DOHH2 (cell line): Measurements from ENCODE around the gene GABBR1.
"Not testable (repeated sequence)": the region's sequence is repeated elsewhere in the genome, so short reads cannot be mapped to it uniquely, and the experiment has no call there.

ENCODE experiments used
- H3F3A ChIP-seq: fragments of 200-600 bp; sonication (generic), shearing (Covaris generic); 2 replicates; pipeline ENCODE4 v1.6.0; 2016; ENCODE audit warnings: antibody characterized with exemption, mild to moderate bottlenecking; ENCODE audit not compliant: control insufficient read depth, insufficient read depth
- H3K27ac ChIP-seq: fragments of 200-600 bp; sonication (generic); 2 replicates; pipeline ENCODE4 v1.5.1; 2014; ENCODE audit warnings: low read depth, mild to moderate bottlenecking, low read length, moderate library complexity
- H3K27me3 ChIP-seq: fragments of 200-600 bp; sonication (generic); 2 replicates; pipeline ENCODE4 v1.6.1; 2014; ENCODE audit warnings: mild to moderate bottlenecking, low read length, mixed read lengths; ENCODE audit not compliant: control insufficient read depth
- H3K36me3 ChIP-seq: fragments of 200-600 bp; sonication (generic); 2 replicates; pipeline ENCODE4 v1.6.1; 2014; ENCODE audit warnings: mild to moderate bottlenecking, low read length, moderate library complexity, mixed read lengths; ENCODE audit not compliant: control insufficient read depth
- H3K4me1 ChIP-seq: fragments of 200-600 bp; sonication (generic); 2 replicates; pipeline ENCODE4 v1.6.1; 2014; ENCODE audit warnings: mild to moderate bottlenecking, low read length, mixed read lengths; ENCODE audit not compliant: control insufficient read depth
- H3K4me2 ChIP-seq: fragments of 200-600 bp; sonication (generic); 2 replicates; pipeline ENCODE4 v1.6.0; 2014; ENCODE audit warnings: mild to moderate bottlenecking, low read length, moderate library complexity
- H3K4me3 ChIP-seq: fragments of 200-600 bp; sonication (generic); 2 replicates; pipeline ENCODE4 v1.5.1; 2014; ENCODE audit warnings: mild to moderate bottlenecking, low read length, mixed read lengths
- H3K79me2 ChIP-seq: fragments of 200-600 bp; sonication (generic); 2 replicates; pipeline ENCODE4 v1.6.1; 2014; ENCODE audit warnings: mild to moderate bottlenecking, low read length, mixed read lengths; ENCODE audit not compliant: control insufficient read depth
- H3K9me2 ChIP-seq: fragments of 200-600 bp; sonication (generic); replicated peaks from 2 replicates; pipeline ENCODE4 v1.6.1; 2014; ENCODE audit warnings: mild to moderate bottlenecking, low read length, mixed read lengths; ENCODE audit not compliant: control insufficient read depth
- H3K9me3 ChIP-seq: fragments of 200-600 bp; sonication (generic); 2 replicates; pipeline ENCODE4 v1.6.1; 2014; ENCODE audit warnings: antibody characterized with exemption, low read length, mixed read lengths; ENCODE audit not compliant: control insufficient read depth, insufficient read depth
- H4K20me1 ChIP-seq: fragments of 200-600 bp; sonication (generic); 2 replicates; pipeline ENCODE4 v1.6.0; 2014; ENCODE audit warnings: low read depth, mild to moderate bottlenecking, antibody characterized with exemption, low read length, moderate library complexity; ENCODE audit not compliant: control insufficient read depth, insufficient read depth
- EZH2phosphoT487 ChIP-seq: fragments of 200-600 bp; sonication (generic); IDR thresholded peaks from 2 replicates; pipeline ENCODE4 v1.6.1; 2017; ENCODE audit warnings: borderline replicate concordance, mild to moderate bottlenecking, antibody characterized with exemption, low read length, moderate library complexity, mixed read lengths
- TF ChIP-seq, protein P1 (sequence below): fragments of 200-600 bp; sonication (generic); IDR thresholded peaks from one replicate; pipeline ENCODE4 v1.5.1; 2014; ENCODE audit warnings: antibody characterized with exemption, mild to moderate bottlenecking, low read depth, low read length; ENCODE audit not compliant: poor library complexity, severe bottlenecking

GABBR1 gene

DNA sequence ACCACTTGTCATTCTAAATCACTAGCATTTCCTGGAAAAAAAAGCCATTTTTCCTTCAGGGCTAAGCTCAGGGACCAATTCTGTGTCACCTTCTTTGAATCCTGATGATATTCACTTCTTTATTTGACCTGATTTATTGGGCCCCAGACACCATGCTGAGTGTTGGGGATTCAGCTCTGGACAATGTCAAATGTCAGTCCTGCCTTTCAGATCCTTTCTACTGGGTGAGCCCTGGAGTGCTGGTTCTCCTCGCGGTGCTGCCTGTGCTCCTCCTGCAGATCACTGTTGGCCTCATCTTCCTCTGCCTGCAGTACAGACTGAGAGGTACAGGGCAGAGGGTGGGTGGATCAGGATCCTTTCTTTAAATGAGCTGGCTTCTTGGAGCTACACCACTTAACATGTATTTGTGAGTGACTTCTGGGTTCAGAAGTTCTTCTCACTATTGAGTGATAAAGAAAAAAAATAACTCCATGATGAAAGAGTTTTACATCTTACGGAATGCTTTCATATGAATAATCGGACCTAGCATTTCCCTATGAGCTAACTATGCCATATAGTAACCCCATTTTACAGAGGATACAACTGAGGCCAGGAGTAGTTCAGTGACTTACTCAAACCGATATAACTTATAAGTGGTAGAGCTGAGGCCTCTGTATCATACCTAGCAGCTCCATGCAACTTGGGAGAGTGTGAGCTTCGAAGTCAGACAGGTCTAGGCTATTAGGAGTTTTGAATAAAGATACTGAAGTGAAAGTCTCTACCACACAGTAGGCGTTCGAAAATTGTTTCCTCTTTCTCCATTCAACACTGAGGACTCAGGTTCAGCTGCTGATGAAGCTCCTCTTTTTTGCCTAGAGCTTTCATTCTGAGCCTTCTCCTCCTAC, 33.2 kb upstream of the GABBR1 start:
- Histone ChIP-seq H3K4me2 (no peak overlapping the region), H3K79me2 (no peaks in the 10 kb centered on the region), H3K27ac (no peak overlapping the region), H3K36me3 (no peaks in the 10 kb centered on the region), H3K9me2 (no peaks in the 10 kb centered on the region), H3K9me3 (no peaks in the 10 kb centered on the region), H4K20me1 (no peaks in the 10 kb centered on the region), H3K4me1 (no peaks in the 10 kb centered on the region), H3K4me3 (no peak overlapping the region), H3F3A (no peaks in the 10 kb centered on the region), H3K27me3 (no peaks in the 10 kb centered on the region; the same call in 1 of the 2 replicates)
- TF ChIP-seq, protein P1, sequence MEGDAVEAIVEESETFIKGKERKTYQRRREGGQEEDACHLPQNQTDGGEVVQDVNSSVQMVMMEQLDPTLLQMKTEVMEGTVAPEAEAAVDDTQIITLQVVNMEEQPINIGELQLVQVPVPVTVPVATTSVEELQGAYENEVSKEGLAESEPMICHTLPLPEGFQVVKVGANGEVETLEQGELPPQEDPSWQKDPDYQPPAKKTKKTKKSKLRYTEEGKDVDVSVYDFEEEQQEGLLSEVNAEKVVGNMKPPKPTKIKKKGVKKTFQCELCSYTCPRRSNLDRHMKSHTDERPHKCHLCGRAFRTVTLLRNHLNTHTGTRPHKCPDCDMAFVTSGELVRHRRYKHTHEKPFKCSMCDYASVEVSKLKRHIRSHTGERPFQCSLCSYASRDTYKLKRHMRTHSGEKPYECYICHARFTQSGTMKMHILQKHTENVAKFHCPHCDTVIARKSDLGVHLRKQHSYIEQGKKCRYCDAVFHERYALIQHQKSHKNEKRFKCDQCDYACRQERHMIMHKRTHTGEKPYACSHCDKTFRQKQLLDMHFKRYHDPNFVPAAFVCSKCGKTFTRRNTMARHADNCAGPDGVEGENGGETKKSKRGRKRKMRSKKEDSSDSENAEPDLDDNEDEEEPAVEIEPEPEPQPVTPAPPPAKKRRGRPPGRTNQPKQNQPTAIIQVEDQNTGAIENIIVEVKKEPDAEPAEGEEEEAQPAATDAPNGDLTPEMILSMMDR, result no peak
- no peak for TF ChIP-seq EZH2phosphoT487

DNA sequence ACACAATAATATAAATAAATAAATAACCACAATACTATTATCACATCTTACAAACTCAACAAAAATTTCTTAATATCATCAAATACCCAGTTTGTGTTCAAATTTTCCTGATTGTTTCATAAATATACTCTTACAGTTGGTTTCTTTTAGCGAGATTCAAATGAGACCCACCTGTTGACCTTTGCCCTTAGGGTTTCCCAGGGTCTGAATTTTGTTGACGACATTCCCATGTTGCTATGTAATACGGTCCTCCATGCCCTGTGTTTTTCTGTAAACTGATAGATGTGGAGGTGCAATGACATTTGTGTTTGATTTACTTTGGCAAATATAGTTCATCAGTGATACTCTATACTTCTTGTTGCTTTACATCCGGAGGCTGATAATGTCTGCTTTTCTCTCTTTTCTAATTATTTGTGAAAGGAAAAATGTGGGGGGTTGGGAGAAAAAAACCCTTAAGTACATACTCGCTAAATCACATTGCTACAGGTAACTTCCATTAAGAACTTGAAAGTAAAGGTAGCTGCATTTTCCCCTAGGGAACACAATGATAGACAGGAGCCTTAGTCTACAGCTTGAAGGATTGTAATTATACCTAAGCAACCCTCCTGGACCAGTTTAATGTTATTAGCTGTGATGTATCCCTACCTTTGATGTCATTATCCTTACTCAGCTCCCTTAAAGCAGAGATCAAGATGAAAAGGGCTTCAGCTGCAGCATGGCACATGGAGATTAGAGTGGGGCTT, 30.5 kb upstream of the GABBR1 start:
- no peaks in the 10 kb centered on the region for H3K9me2 ChIP-seq
- H4K20me1 ChIP-seq, result no peaks in the 10 kb centered on the region
- H3K36me3 ChIP-seq, result no peaks in the 10 kb centered on the region
- H3K79me2 ChIP-seq, result no peaks in the 10 kb centered on the region
- no peaks in the 10 kb centered on the region for H3K9me3 ChIP-seq
- H3K27me3 ChIP-seq, result no peaks in the 10 kb centered on the region; the same call in 1 of the 2 replicates
- H3K4me2 ChIP-seq, result no peak overlapping the region
- no peak overlapping the region for H3K27ac ChIP-seq
- H3F3A ChIP-seq, result no peaks in the 10 kb centered on the region
- H3K4me3 ChIP-seq, result no peak overlapping the region
- H3K4me1 ChIP-seq, result no peaks in the 10 kb centered on the region
- TF ChIP-seq, protein P1, result no peak
- no peak for TF ChIP-seq EZH2phosphoT487

DNA sequence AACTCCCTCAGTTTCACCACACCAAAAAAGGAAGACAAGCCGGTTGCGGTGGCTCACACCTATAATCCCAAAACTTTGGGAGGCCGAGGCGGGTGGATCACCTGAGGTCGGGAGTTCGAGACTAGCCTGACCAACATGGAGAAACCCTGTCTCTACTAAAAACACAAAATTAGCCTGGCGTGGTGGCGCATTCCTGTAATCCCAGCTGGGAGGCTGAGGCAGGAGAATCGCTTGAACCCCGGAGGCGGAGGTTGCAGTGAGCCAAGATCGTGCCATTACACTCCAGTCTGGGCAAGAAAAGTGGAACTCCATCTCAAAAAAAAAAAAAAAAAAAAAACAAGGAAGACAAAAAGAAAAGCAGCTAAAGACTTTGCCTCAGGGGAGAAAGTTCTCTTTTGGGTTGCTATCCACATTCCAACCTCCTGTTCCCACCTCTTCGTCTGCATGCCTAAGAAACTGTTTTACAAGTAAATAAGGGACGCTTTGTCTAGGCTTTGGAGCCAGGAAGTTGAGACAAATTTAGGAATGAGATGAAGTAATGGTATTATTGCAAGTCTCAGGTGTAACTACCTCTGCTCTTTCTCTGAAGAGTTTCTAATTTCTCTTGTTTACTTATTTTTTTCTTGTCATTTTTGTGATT, 28.6 kb upstream of the GABBR1 start:
- not testable (repeated sequence) for H3K27me3 ChIP-seq, H3K9me2 ChIP-seq, H3F3A ChIP-seq, H3K79me2 ChIP-seq, H3K9me3 ChIP-seq, H3K4me3 ChIP-seq, H3K27ac ChIP-seq, H4K20me1 ChIP-seq, H3K4me1 ChIP-seq, H3K36me3 ChIP-seq, H3K4me2 ChIP-seq

DNA sequence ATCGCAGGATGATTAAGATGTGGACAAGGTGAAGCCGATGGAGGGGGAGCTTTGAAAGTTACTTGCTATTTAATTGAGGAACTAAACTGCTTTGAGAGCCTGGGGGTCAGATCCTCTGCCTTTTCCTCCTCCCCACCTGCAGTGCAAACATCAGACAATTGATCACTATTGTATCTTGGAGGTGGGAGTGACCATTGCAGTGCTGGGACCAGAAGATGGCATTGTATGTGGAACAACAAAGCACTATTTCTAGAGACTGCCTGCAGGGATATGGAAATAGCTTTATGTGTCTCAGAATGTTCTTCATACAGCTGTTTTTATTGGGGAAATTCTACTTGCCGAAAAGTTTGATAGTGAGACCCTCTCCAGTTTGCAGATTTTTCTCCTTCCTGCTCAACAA, 28.1 kb upstream of the GABBR1 start:
- no peaks in the 10 kb centered on the region; the same call in 1 of the 2 replicates for H3K27me3 ChIP-seq
- H3K9me2 ChIP-seq, result no peaks in the 10 kb centered on the region
- TF ChIP-seq, protein P1, result no peak
- no peak for TF ChIP-seq EZH2phosphoT487
- no peak overlapping the region for H3K4me2 ChIP-seq
- H3K36me3 ChIP-seq, result no peaks in the 10 kb centered on the region
- H4K20me1 ChIP-seq, result no peaks in the 10 kb centered on the region
- H3K9me3 ChIP-seq, result no peaks in the 10 kb centered on the region
- no peaks in the 10 kb centered on the region for H3K79me2 ChIP-seq
- H3K4me3 ChIP-seq, result no peak overlapping the region
- no peaks in the 10 kb centered on the region for H3F3A ChIP-seq
- H3K4me1 ChIP-seq, result no peaks in the 10 kb centered on the region
- no peak overlapping the region for H3K27ac ChIP-seq
